ENCODE data around the gene USP43. TPM values are rescaled to one million over a fixed set of nuclear protein-coding genes. Genes with fewer than 3 reads are reported as not detected.

USP43 gene
- polyA plus RNA-seq, 1 of the 3 experiments (the other 2 are of a cell fraction) = 0.07 TPM

DNA sequence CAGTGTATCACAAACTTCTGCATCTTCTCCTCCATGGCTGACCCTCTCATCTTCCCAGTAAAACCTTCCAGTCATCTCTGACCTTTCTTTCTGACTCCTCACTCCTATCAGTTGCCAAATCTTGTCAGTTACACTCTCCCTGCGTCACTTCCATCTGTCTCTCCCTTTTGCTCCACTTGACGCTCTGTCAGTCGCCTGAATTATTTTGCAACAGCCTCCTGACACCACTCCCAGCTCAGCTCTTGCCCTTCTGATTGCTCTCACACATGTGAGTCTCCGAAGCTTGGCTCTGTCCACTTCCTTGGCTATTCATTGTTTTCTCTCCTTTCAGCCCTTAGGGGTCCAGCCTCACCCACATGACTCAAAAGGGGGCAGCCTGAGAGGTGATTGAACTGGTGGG lies 118.3 kb downstream of the USP43 start:
- Histone ChIP-seq H3K27ac (ENCODE audit: low read depth in 2 of 2, low read length in 1 of 2) (no peak overlapping the region), H3K9ac (no peak overlapping the region), H2AFZ (ENCODE audit: low read depth) (no peak overlapping the region), H3K9me3 (no peaks in the 10 kb centered on the region), H3F3A (replicated peaks; ENCODE audit: insufficient read depth) (no peaks in the 10 kb centered on the region), H4K20me1 (ENCODE audit: insufficient read depth) (no peaks in the 10 kb centered on the region), H3K4me2 (no peak overlapping the region), H3K4me3 (ENCODE audit: low read depth in 2 of 2, low read length in 1 of 2) (no peak overlapping the region), H3K27me3 (ENCODE audit: insufficient read depth) (peaks cover 22% of the 10 kb centered on the region; the same call in 1 of the 2 replicates), H3K4me1 (ENCODE audit: control insufficient read depth in 1 of 2, insufficient read depth in 2 of 2, low read depth in 1 of 2, low read length in 1 of 2) (no peaks in the 10 kb centered on the region), H3K36me3 (replicated peaks in 1 of 2; ENCODE audit: control insufficient read depth in 1 of 2, insufficient read depth in 2 of 2, low read length in 1 of 2) (no peaks in the 10 kb centered on the region), H3K9me2 (no peaks in the 10 kb centered on the region), H3K79me2 (ENCODE audit: insufficient read depth) (no peaks in the 10 kb centered on the region)
- CTCF ChIA-PET = no interaction called here
- no peak for TF ChIP-seq YY1 (IDR thresholded peaks at IDR 0.05; ENCODE audit: low read depth)
- no peak for TF ChIP-seq NRF1 (IDR thresholded peaks at IDR 0.05; ENCODE audit: low read depth, low read length)
- TF ChIP-seq TAF1 (IDR thresholded peaks at IDR 0.05; ENCODE audit: borderline replicate concordance, low read depth, low read length) = no peak
- no peak for TF ChIP-seq RAD21 (IDR thresholded peaks at IDR 0.05; ENCODE audit: low read length)
- no peak for TF ChIP-seq CTCF (IDR thresholded peaks at IDR 0.05)
- TF ChIP-seq GABPA (IDR thresholded peaks at IDR 0.05; ENCODE audit: low read depth) = no peak
- no peak for TF ChIP-seq FOXJ3 (CRISPR knock-in tag; IDR thresholded peaks at IDR 0.05)
- no peak for TF ChIP-seq TEAD4 (IDR thresholded peaks at IDR 0.05; ENCODE audit: borderline replicate concordance, insufficient read depth)
- no peak for TF ChIP-seq FOXM1 (IDR thresholded peaks at IDR 0.05; ENCODE audit: low read depth)
- TF ChIP-seq EZH2phosphoT487 (IDR thresholded peaks at IDR 0.05; ENCODE audit: borderline replicate concordance, low read depth) = no peak
- TF ChIP-seq POLR2AphosphoS5 (IDR thresholded peaks at IDR 0.05; ENCODE audit: low read depth, low read length) = no peak
- TF ChIP-seq NFIC (IDR thresholded peaks at IDR 0.05; ENCODE audit: borderline replicate concordance) = no peak
- no peak for TF ChIP-seq IRF3 (IDR thresholded peaks at IDR 0.05; ENCODE audit: low read depth, low read length)
- no peak for TF ChIP-seq ZBTB33 (IDR thresholded peaks at IDR 0.05; ENCODE audit: borderline replicate concordance, low read depth)
- TF ChIP-seq RCOR1 (IDR thresholded peaks at IDR 0.05; ENCODE audit: low read length) = no peak
- DNase-seq = no peak
- POLR2A ChIA-PET = no interaction called here
- WGBS (ENCODE audit: low lambda C conversion rate) = 9% methylated on average over 4 of the region's 4 CpGs
